IPS-18a (cell line): ENCODE measurements around the gene ATN1.
"Not testable (repeated sequence)": the region's sequence is repeated elsewhere in the genome, so short reads cannot be mapped to it uniquely, and the experiment has no call there.

Experiments
- H3K27ac ChIP-seq: one replicate; pipeline ENCODE4 v1.5.1; 2013; ENCODE audit warnings: low read length
- H3K27me3 ChIP-seq: one replicate; pipeline ENCODE4 v1.6.1; 2013; ENCODE audit warnings: mild to moderate bottlenecking, low read length; ENCODE audit not compliant: control insufficient read depth, insufficient read depth
- H3K36me3 ChIP-seq: one replicate; pipeline ENCODE4 v1.6.1; 2013; ENCODE audit warnings: low read depth, low read length; ENCODE audit not compliant: control insufficient read depth
- H3K4me1 ChIP-seq: one replicate; pipeline ENCODE4 v1.6.1; 2013; ENCODE audit warnings: low read depth, low read length; ENCODE audit not compliant: control insufficient read depth
- H3K4me3 ChIP-seq: one replicate; pipeline ENCODE4 v1.5.1; 2013; ENCODE audit warnings: low read length
- H3K9ac ChIP-seq: one replicate; pipeline ENCODE4 v1.6.1; 2013; ENCODE audit warnings: mild to moderate bottlenecking, low read length, moderate library complexity
- H3K9me3 ChIP-seq: one replicate; pipeline ENCODE4 v1.6.1; 2013; ENCODE audit warnings: low read depth, low read length; ENCODE audit not compliant: control insufficient read depth

Gene ATN1

GRCh38 chr12:6905414-6906040 is 22.2 kb upstream of the ATN1 start:
- H3K27me3 ChIP-seq: peaks cover 4% of the 10 kb centered on the region
- no peaks in the 10 kb centered on the region for H3K36me3 ChIP-seq
- peaks cover 12% of the 10 kb centered on the region for H3K4me1 ChIP-seq
- H3K9ac ChIP-seq: peak overlapping the region; percentile 90
- peak overlapping the region; percentile 94 for H3K27ac ChIP-seq
- peak overlapping the region; percentile 71 for H3K4me3 ChIP-seq
- H3K9me3 ChIP-seq: no peaks in the 10 kb centered on the region

- not testable (repeated sequence) for H3K9ac ChIP-seq, H3K27me3 ChIP-seq, H3K27ac ChIP-seq, H3K4me3 ChIP-seq, H3K9me3 ChIP-seq, H3K36me3 ChIP-seq
- peaks cover 12% of the 10 kb centered on the region for H3K4me1 ChIP-seq
Observed at GRCh38 chr12:6908141-6908540, 19.6 kb upstream of the ATN1 start.

- H3K9ac ChIP-seq: no peak overlapping the region
Observed at GRCh38 chr12:6909421-6910145, 18.2 kb upstream of the ATN1 start.

GRCh38 chr12:6912164-6912935 is 15.4 kb upstream of the ATN1 start:
- H3K9ac ChIP-seq: no peak overlapping the region
- peaks cover 8% of the 10 kb centered on the region for H3K36me3 ChIP-seq
- H3K27ac ChIP-seq: no peak overlapping the region
- H3K27me3 ChIP-seq: no peaks in the 10 kb centered on the region
- no peak overlapping the region for H3K4me3 ChIP-seq
- H3K4me1 ChIP-seq: peaks cover 7% of the 10 kb centered on the region
- no peaks in the 10 kb centered on the region for H3K9me3 ChIP-seq

More at GRCh38 chr12:6909421-6910145, 18.2 kb upstream of the ATN1 start:
- Histone ChIP-seq H3K27me3 (peaks cover 4% of the 10 kb centered on the region), H3K36me3 (no peaks in the 10 kb centered on the region), H3K9me3 (no peaks in the 10 kb centered on the region), H3K27ac (no peak overlapping the region), H3K4me3 (no peak overlapping the region), H3K4me1 (peaks cover 12% of the 10 kb centered on the region)

- Histone ChIP-seq H3K4me1 (peaks cover 7% of the 10 kb centered on the region), H3K9ac (peak within 1 kb of the TSS; percentile 52), H3K9me3 (no peaks in the 10 kb centered on the region), H3K4me3 (peak within 1 kb of the TSS; percentile 83), H3K36me3 (peaks cover 20% of the 10 kb centered on the region), H3K27me3 (no peaks in the 10 kb centered on the region), H3K27ac (no peak within 1 kb of the TSS)
Observed at GRCh38 chr12:6914246-6914946, 13.4 kb upstream of the ATN1 start, which contains the start of gene ENO2. Gene ENO2, plus strand, starts transcription at chr12:6914580. Its CDS starts 1,253 bp downstream, at chr12:6915833.

- Histone ChIP-seq H3K4me3 (peak overlapping the region; percentile 83), H3K4me1 (peaks cover 7% of the 10 kb centered on the region), H3K27me3 (no peaks in the 10 kb centered on the region), H3K27ac (no peak overlapping the region), H3K9me3 (no peaks in the 10 kb centered on the region), H3K9ac (peak overlapping the region; percentile 52), H3K36me3 (peaks cover 27% of the 10 kb centered on the region)
Observed at GRCh38 chr12:6914947-6915788, 12.6 kb upstream of the ATN1 start.

- no peaks in the 10 kb centered on the region for H3K9me3 ChIP-seq
- no peak overlapping the region for H3K9ac ChIP-seq
- no peaks in the 10 kb centered on the region for H3K27me3 ChIP-seq
- peak overlapping the region; percentile 83 for H3K4me3 ChIP-seq
- peaks cover 27% of the 10 kb centered on the region for H3K36me3 ChIP-seq
- peaks cover 7% of the 10 kb centered on the region for H3K4me1 ChIP-seq
- no peak overlapping the region for H3K27ac ChIP-seq
Observed at GRCh38 chr12:6915789-6916285, 11.9 kb upstream of the ATN1 start.

- Histone ChIP-seq H3K4me3 (no peak overlapping the region), H3K4me1 (peaks cover 7% of the 10 kb centered on the region), H3K36me3 (peaks cover 32% of the 10 kb centered on the region), H3K27ac (no peak overlapping the region), H3K9ac (no peak overlapping the region), H3K9me3 (no peaks in the 10 kb centered on the region), H3K27me3 (no peaks in the 10 kb centered on the region)
Observed at GRCh38 chr12:6916426-6917200, 11.1 kb upstream of the ATN1 start.

- H3K36me3 ChIP-seq: peaks cover 43% of the 10 kb centered on the region
- no peak overlapping the region for H3K9ac ChIP-seq
- H3K4me1 ChIP-seq: peaks cover 7% of the 10 kb centered on the region
- H3K9me3 ChIP-seq: no peaks in the 10 kb centered on the region
- no peak overlapping the region for H3K4me3 ChIP-seq
- no peak overlapping the region for H3K27ac ChIP-seq
- H3K27me3 ChIP-seq: no peaks in the 10 kb centered on the region
Observed at GRCh38 chr12:6917491-6918231, 10.1 kb upstream of the ATN1 start.
